HG03135 (cell line): ENCODE results near the gene KLHL41.
"Not testable (repeated sequence)": the region's sequence is repeated elsewhere in the genome, so short reads cannot be mapped to it uniquely, and the experiment has no call there.

Experiments used
- ATAC-seq: cut with Tn5 transposase; IDR thresholded peaks from one replicate; pipeline ENCODE4 v1.9.1; 2021; ENCODE audit warnings: mild to moderate bottlenecking, moderate library complexity; ENCODE audit not compliant: unreplicated experiment

The KLHL41 gene

DNA sequence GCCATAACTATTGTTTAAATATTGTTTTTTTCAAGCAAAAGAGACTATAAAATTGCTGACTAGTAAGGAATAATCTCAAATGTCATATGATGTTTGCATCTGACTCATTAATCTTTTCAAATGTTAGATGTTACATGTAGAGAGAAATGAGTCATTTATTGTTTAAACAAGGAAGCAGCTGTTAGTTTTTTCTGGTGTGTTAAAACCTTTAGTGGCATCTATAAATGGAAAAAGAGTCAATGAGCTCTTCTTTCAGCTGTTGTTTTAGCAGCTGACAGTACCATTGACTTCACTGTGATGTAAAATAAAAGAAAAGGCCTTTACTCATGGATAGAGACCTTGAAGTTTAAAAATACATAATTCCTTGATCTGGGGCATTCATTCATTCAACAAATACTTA lies 1.8 kb upstream of the KLHL41 start:
- ATAC-seq, result no peak

DNA sequence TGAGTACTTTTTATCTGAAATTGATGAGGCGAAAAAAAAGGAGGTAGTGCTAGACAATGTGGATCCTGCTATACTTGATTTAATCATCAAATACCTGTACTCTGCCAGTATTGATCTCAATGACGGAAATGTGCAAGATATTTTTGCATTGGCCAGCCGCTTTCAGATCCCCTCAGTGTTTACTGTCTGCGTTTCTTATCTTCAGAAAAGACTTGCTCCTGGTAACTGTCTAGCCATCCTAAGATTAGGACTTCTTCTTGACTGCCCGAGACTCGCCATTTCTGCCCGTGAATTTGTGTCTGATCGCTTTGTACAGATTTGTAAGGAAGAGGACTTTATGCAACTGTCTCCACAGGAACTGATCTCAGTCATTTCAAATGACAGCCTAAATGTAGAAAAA lies 453 bp downstream of the KLHL41 start:
- ATAC-seq, result no peak

DNA sequence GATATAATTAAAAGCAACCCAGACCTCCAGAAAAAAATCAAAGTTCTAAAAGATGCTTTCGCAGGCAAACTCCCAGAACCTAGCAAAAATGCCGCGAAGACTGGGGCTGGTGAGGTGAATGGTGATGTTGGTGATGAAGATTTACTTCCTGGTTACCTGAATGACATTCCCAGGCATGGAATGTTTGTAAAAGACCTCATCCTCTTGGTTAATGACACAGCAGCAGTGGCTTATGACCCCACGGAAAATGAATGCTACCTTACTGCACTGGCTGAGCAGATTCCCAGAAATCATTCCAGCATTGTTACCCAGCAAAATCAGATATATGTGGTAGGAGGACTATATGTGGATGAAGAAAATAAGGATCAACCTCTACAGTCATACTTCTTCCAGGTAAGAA lies 994 bp downstream of the KLHL41 start:
- no peak for ATAC-seq

DNA sequence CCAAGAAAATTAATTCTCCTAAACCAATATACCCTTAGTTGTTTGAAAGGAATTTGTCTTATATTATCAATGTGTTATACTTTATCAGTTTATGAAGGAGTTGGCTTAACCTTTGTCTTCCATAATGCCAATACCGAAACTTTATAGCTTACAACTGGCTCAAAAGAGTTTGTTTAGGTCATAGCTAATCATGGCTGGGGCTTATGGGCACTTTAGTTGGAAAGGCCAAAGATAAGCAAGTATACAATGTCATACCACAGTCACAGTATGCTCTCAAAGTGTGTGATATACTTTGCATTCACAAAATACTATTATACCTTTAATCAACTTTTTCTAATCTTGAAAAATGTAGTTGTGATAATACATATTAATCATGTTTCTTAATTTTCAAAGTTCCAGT lies 2.3 kb downstream of the KLHL41 start:
- no peak for ATAC-seq

DNA sequence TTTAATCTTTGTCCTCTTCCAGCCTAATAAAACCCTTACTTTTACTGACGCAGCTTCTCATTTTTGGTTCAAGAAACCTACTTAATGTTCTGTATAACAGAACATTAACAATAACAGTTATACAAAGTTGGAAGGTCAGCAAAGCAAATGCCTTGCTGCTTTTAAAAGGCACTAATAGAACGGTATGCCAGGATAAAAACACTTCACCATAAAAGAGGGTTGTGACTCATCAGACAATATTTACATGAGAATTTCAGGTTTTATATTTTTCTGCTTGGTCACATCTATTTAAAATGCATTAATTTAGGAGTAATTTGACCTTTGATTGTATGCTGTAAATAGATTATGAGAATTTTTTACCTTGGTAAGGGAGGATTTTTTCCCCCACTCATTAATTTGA lies 3.0 kb downstream of the KLHL41 start:
- ATAC-seq, result no peak

DNA sequence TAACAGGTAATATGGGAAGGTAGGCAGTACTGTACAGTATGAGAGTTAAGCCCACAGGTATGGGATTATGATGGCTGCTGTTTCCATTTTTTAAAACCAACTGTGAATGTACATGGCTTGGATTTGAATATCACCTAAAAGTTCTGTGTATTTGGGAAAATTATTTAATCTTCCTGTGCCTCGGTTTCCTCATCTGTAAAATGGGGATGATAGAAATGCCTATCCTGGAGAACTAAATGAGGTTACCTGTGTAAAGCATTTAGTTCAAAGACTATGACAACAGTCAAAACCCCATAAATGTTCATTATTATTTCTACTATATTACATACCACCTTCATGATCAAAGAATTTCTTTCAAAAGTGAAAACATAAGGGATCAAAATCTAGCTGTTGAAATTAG lies 3.6 kb downstream of the KLHL41 start:
- no peak for ATAC-seq

DNA sequence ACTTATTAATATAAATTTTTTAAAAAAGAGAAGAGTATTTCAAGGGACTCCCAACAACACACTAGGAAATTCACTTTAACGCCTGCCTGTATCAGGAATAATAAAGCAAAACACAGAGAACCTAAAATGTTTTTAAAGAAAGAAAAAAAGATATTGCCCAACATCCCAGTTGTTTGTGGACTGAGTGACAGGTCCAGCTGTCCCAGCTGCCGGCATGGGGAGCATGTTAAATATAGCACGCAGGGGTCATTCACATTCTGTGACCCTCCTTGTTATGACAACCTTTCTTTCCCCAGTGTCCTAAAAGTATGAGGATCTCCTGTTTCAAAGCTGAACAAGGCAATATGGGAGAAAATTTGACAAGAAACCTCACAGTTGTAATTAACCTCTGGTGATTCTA lies 4.4 kb downstream of the KLHL41 start:
- no peak for ATAC-seq

DNA sequence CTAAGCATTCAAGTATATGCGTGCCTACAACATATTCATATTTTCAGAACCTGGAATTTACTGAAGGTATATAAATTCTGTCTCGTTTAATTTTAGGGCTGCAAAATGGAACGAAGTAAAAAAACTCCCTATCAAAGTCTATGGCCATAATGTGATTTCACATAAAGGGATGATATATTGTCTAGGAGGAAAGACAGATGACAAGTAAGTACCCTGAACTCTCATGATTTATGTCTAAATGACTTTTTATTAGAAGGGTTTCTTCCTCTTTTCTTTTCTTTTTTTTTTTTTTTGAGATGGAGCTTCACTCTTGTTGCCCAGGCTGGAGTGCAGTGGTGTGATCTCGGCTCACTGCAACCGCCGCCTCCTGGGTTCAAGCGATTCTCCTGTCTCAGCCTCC lies 5.3 kb downstream of the KLHL41 start:
- not testable (repeated sequence) for ATAC-seq

DNA sequence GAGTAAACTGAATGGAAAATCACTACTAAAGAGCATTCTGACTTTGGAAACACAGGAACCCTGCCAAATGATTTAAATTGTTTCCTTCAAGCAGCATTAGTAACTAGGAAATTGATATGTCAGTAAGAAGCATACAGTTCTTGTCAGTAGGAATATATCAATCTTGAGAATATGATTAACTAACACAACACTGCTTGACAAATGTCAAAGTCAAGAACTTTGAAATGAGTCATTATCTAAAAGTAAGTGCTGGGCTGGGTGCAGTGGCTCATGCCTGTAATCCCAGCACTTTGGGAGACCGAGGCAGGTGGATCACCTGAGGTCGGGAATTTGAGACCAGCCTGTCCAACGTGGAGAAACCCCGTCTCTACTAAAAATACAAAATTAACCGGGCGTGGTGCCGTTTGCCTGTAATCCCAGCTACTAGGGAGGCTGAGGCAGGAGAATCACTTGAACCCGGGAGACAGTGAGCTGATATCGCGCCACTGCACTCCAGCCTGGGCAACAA lies 7.0 kb downstream of the KLHL41 start:
- not testable (repeated sequence) for ATAC-seq

DNA sequence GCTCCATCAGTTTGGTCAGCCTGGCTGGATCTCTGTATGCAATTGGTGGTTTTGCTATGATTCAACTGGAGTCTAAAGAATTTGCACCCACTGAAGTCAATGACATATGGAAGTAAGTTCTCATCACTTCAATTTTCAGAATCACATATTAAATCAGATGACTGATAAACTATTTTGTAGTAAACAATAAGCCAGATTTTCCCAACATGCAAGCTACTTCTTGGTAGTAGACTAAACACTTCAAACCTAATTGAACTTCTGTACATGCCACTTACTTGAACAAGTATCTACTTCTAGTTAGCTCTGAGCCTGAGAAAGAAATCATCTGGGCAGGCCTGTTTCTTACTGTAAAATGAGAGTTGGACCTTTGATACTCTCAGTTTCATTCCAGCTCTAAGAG lies 11.4 kb downstream of the KLHL41 start:
- no peak for ATAC-seq

DNA sequence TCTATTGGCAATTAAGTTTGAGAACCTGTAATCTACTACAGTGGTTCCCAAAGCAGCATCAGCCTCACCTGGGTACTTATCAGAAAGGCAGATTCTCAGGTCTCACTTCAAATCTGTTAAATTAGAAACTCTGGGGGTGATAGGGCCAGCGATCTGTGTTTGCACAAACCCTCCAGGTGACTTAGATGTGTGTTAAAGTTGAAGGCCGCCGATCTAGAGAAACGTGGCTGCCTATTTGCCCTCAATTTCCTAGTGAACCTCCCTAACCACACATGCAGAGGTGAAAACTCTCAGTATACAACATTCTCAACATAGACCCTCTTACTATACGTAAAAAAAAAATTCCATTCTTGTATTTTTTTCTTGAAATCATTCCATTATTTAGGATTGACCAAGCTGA lies 14.2 kb downstream of the KLHL41 start:
- no peak for ATAC-seq

DNA sequence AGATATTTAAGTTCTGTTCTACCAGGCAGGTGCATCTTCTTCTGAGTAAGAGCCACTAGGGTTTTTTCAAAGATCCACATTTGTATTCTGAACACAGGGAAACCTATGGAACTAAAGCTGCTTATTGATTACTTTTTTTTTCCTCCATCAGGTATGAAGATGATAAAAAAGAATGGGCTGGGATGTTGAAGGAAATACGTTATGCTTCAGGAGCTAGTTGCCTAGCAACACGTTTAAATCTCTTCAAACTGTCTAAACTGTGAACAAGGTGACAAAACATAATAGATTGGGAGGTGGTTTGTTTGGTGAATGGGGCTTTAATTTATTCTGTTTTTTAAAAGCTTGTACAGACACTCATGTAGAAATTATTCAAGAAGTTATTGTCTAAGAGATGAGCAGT lies 15.9 kb downstream of the KLHL41 start:
- ATAC-seq, result no peak

DNA sequence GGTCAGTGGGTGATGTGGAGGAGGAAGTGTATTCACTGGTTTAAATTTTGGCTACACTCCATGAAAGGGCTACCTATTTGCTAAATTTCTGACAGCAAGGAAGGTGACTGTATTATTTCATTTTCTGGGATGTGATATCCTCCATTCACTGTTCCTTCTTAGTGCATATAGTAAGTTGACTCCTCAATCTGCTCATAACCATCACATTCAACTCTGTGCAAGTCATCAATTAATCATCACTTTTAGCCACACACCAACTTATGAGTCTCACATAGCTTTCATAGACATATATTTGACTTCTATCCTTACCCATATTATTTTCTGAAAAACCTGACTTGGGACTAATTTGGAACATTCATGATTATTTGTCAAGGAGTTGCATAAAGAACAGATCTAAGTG lies 16.9 kb downstream of the KLHL41 start:
- ATAC-seq, result no peak

DNA sequence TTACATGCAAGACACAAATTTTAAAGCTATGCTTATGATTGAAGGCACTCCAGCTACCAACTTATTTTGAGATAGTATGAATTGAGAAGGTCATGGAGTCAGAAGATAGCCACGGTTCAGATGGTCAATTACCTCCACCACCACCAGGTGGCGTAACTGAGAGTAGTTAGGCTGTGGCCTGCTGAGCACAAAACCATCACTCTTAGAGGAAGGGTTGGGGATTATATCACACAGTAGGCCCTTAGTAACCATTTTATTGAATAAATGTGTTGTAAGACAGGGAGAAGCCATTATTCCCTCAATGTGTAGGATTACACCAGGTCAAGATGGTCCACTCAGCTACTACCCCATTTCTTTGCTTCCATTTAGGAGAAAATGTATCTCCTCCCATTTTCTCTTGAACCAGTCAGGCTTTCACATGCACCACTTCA lies 18.8 kb downstream of the KLHL41 start:
- peak; percentile 92 for ATAC-seq

DNA sequence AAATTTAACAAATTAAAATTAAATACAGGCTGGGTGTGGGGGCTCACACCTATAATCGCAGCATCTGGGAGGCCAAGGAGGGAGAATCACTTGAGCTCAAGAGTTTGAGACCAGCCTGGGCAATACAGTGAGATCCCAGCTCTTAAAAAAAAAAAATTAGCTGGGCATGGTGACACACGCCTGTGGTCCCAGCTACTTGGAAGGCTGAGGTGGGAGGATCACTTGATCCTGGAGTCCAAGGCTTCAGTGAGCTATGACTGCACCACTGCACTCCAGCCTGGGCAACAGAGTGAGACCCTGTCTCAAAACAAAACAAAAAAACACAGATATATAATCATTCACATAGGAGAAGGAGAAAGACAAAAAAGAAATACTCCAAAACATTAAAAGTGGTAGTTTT lies 30.0 kb downstream of the KLHL41 start:
- ATAC-seq, result not testable (repeated sequence)

DNA sequence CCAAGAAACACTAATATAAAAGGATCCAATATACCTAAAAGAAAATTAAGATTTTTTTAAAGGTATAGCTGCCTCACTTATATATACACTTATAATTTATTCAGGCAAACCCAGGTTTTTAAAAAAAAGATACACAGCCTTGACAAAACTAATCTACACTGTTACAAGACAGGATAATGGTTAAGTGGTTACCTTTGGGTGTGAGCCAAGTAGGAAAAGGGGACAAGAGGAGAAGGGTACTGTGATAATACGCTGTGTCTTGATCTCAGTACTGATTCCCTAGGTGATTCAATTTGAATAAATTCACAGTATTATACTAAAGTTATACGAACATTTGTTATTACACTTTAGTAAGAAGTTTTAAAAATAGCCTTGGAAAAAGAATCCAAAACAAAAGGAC lies 30.6 kb downstream of the KLHL41 start:
- no peak for ATAC-seq

DNA sequence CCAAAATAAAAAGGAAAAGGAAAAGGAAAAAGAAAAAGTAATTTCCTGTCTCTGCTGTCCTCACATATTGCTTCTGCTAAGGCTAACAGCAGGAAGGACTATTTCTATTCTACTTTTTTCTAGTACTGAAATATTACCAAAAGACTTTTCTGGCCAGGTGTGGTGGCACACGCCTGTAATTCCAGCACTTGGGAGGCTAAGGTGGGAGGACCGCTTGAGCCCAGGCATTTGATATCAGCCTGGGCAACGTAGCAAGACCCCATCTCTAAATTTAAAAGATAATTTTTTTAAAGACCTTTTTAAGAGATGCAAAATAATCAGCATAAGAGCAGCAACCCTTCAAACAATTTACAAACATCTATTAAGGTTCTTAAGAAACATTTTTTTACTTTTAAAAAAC lies 32.9 kb downstream of the KLHL41 start:
- ATAC-seq, result no peak

DNA sequence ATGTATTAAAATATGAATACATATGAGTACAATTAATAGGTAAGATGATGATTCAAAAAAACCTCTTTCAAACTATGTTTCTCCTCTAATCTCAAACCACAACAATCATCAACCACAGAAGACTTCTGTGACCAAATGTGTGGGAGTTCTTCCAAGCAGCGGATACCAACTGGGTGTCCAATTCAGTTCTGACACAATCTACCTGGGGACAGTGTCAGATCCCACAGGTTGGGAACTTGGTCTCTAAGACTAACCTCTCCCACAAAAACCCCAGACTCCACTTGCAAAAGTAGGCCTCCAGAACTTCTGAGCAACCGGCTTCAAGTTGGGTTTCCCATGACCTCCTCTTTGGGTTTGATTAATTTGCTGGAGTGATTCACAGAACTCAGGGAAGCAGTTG lies 37.3 kb downstream of the KLHL41 start:
- no peak for ATAC-seq

DNA sequence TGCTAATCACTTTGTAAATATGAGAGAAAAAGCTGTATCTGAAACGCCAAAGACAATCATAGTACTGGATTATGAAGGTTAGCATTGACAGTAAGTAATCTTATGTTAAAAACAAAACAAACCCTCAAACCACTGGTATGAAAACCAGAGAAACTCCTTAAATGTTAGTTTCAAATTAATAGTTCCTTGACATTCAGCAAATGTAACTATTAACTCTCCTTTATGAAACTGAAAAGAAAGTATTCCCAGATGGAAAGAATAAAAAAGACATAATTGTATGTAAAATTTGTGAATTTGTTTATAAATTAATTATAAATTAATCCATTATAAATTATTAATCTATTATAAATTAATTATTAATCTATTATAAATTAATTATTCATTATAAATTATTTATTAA lies 51.9 kb downstream of the KLHL41 start:
- ATAC-seq, result no peak

DNA sequence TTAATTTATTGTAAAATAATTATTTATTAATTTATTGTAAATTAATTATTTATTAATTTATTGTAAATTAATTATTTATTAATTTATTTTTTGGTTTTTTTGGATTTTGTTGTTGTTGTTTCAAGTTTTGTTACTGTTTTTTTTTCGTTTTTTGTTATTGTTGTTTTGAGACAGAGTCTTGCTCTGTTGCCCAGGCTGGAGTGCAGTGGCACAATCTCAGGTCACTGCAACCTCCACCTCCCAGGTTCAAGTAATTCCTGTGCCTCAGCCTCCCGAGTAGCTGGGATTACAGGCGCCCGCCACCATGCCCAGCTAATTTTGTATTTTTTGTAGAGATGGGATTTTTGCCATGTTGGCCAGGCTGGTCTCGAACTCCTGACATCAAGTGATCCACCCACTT lies 52.6 kb downstream of the KLHL41 start:
- ATAC-seq, result not testable (repeated sequence)

DNA sequence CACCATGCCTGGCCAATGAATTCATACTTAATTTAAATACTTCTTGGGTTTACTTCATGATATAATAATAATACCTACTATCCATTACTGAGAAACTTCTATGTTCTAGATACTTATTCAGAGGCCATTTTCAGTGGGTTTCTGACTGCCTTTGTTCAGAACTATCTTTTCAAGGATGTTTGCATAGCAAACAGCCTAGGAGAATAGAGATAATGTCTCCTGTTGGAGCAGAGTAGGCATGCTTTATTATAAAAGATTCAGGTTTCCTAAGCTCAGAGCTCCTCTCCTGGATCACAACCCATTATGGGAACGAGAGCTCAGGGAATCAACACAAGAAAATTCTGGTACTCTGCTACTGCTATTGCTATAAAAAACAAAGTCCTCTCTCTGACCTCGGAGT lies 53.0 kb downstream of the KLHL41 start:
- no peak for ATAC-seq

DNA sequence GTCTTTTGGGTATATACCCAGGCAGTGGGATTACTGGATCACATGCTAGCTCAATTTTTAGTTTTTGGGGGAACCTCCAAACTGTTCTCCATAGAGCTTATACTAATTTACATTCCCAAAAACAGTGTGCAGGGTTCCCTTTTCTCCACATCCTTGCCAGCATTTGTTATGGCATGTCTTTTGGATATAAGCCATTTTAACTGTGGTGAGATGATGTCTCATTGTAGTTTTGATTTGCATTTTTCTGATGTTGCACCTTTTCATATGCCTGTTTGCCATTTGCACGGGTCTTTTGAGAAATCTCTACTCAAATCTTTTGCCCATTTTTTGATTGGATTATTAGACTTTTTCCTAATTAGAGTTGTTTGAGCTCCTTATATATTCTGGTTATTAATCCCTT lies 56.2 kb downstream of the KLHL41 start:
- no peak for ATAC-seq

DNA sequence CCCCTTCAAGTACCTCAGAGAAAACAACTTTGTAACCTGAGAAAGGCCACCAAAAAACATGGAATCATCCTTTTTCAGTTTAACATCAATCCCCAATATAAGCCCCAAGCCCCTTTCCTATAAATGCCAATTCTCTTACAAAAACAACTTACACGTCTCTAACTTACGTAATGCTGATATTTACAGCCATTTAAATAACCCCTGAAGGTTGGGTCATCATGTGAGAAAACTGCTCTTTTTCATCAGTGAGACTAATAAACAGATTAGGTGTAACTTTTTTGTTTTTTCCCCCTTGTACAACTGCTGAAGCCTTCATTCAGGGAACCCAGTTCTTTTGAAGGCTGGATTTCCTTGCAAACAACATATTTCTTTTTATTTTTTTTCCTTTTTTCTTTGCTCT lies 60.4 kb downstream of the KLHL41 start:
- ATAC-seq, result no peak

DNA sequence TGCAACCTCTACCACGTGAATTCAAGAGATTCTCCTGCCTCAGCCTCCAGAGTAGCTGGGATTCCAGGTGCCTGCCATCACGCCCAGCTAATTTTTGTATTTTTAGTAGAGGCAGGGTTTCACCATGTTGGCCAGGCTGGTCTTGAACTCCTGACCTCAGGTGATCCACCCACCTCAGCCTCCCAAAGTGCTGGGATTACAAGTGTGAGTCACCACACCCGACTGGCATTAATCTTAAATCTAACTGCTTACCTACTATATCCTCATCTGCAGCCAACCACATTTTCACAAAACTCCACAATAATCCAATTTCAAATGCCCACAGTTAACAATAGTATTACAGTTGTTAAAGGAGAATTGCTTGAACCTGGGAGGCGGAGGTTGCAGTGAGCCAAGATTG lies 61.2 kb downstream of the KLHL41 start:
- ATAC-seq, result not testable (repeated sequence)
